HepG2 (cell line): ENCODE measurements around the gene EVL. TPM values are rescaled to one million over a fixed set of nuclear protein-coding genes. Genes with fewer than 3 reads are reported as not detected.
A peak's percentile ranks its signal among the peaks of the same experiment; 100 is the strongest.

Experiments used
- CAMTA2 ChIP-seq: sonication (generic); formaldehyde crosslinking; IDR thresholded peaks from 2 replicates; pipeline ENCODE4 v1.4.0; 2020; ENCODE audit warnings: mild to moderate bottlenecking, missing genetic modification reagents, borderline replicate concordance
- CHCHD3 ChIP-seq: sonication (generic); formaldehyde crosslinking; IDR thresholded peaks from 2 replicates; pipeline ENCODE4 v1.8.0; 2022; ENCODE audit warnings: mild to moderate bottlenecking, missing genetic modification reagents, moderate library complexity
- CREM ChIP-seq, 2 experiments: sonication (generic) in 1 of 2; formaldehyde crosslinking in 1 of 2; IDR thresholded peaks; 2 replicates each; pipeline versions ENCODE4 v1.4.0 to v1.6.1; 2016 to 2020; ENCODE audit warnings: antibody characterized with exemption in 1 of 2, mild to moderate bottlenecking in 1 of 2, missing genetic modification reagents in 1 of 2
- ERF ChIP-seq: IDR thresholded peaks from 2 replicates; pipeline ENCODE4 v1.6.1; 2018; ENCODE audit warnings: missing biosample characterization, missing genetic modification reagents
- FOXA3 ChIP-seq: IDR thresholded peaks from 2 replicates; pipeline ENCODE4 v1.6.1; 2016; ENCODE audit warnings: missing genetic modification reagents, missing compliant biosample characterization
- HHEX ChIP-seq: IDR thresholded peaks from 2 replicates; pipeline ENCODE4 v1.6.1; 2016; ENCODE audit warnings: control low read depth
- HINFP ChIP-seq: sonication (generic); formaldehyde crosslinking; IDR thresholded peaks from 2 replicates; pipeline ENCODE4 v1.4.0; 2020; ENCODE audit warnings: low read depth, mild to moderate bottlenecking, missing genetic modification reagents
- JUND ChIP-seq: sonication (generic); formaldehyde crosslinking; IDR thresholded peaks from 2 replicates; pipeline ENCODE4 v1.8.0; 2022; ENCODE audit warnings: mild to moderate bottlenecking, missing genetic modification reagents
- MTF2 ChIP-seq: sonication (generic); formaldehyde crosslinking; IDR thresholded peaks from 2 replicates; pipeline ENCODE4 v1.5.0; 2020; ENCODE audit warnings: missing genetic modification reagents, borderline replicate concordance
- NAIF1 ChIP-seq: sonication (generic); formaldehyde crosslinking; IDR thresholded peaks from 2 replicates; pipeline ENCODE4 v1.5.0; 2020; ENCODE audit warnings: mild to moderate bottlenecking, missing genetic modification reagents, borderline replicate concordance
- NFIB ChIP-seq: sonication (generic); formaldehyde crosslinking; IDR thresholded peaks from 2 replicates; pipeline ENCODE4 v1.9.0; 2021; ENCODE audit warnings: missing genetic modification reagents, mild to moderate bottlenecking, borderline replicate concordance
- NFKB2 ChIP-seq: sonication (generic); formaldehyde crosslinking; IDR thresholded peaks from 2 replicates; pipeline ENCODE4 v1.4.0; 2020; ENCODE audit warnings: missing genetic modification reagents, borderline replicate concordance
- PHF8 ChIP-seq: sonication (generic); formaldehyde crosslinking; IDR thresholded peaks from 2 replicates; pipeline ENCODE4 v1.5.0; 2020; ENCODE audit warnings: missing genetic modification reagents
- POGZ ChIP-seq: sonication (generic); formaldehyde crosslinking; IDR thresholded peaks from 2 replicates; pipeline ENCODE4 v1.4.0; 2020; ENCODE audit warnings: mild to moderate bottlenecking, missing genetic modification reagents
- SMAD3 ChIP-seq: sonication (generic); formaldehyde crosslinking; IDR thresholded peaks from 2 replicates; pipeline ENCODE4 v1.4.0; 2020; ENCODE audit warnings: missing genetic modification reagents
- U2AF1 ChIP-seq: fragments of 200-400 bp; formaldehyde crosslinking; optimal IDR thresholded peaks from 2 replicates; pipeline ENCODE3; 2017; ENCODE audit warnings: mild to moderate bottlenecking, low read depth, low read length
- ZBTB20 ChIP-seq: sonication (generic); formaldehyde crosslinking; IDR thresholded peaks from 2 replicates; pipeline ENCODE4 v1.8.1; 2023; ENCODE audit warnings: missing genetic modification reagents, low read depth, mild to moderate bottlenecking, borderline replicate concordance
- ZBTB46 ChIP-seq: sonication (generic); formaldehyde crosslinking; IDR thresholded peaks from 2 replicates; pipeline ENCODE4 v1.4.0; 2020; ENCODE audit warnings: mild to moderate bottlenecking, missing genetic modification reagents, borderline replicate concordance
- ZFX ChIP-seq: sonication (generic); formaldehyde crosslinking; IDR thresholded peaks from 2 replicates; pipeline ENCODE4 v1.4.0; 2020; ENCODE audit warnings: mild to moderate bottlenecking, low read depth, missing genetic modification reagents, moderate library complexity
- ZNF20 ChIP-seq: sonication (generic); formaldehyde crosslinking; IDR thresholded peaks from 2 replicates; pipeline ENCODE4 v1.4.0; 2020; ENCODE audit warnings: mild to moderate bottlenecking, moderate library complexity, missing genetic modification reagents
- ZNF207 ChIP-seq: fragments of 450-650 bp; IDR thresholded peaks from 2 replicates; pipeline ENCODE4 v1.6.1; 2016; ENCODE audit warnings: antibody characterized with exemption, borderline replicate concordance
- ZNF260 ChIP-seq: sonication (generic); formaldehyde crosslinking; IDR thresholded peaks from 2 replicates; pipeline ENCODE4 v1.4.0; 2020; ENCODE audit warnings: missing genetic modification reagents, low read depth, mild to moderate bottlenecking, borderline replicate concordance
- ZNF3 ChIP-seq: IDR thresholded peaks from 2 replicates; pipeline ENCODE4 v1.7.0; 2017; ENCODE audit warnings: inconsistent platforms
- ZNF770 ChIP-seq: sonication (generic); formaldehyde crosslinking; IDR thresholded peaks from 2 replicates; pipeline ENCODE4 v1.5.0; 2020; ENCODE audit warnings: mild to moderate bottlenecking, missing genetic modification reagents
- ZNF883 ChIP-seq: sonication (generic); formaldehyde crosslinking; IDR thresholded peaks from 2 replicates; pipeline ENCODE4 v1.5.1; 2020; ENCODE audit warnings: mild to moderate bottlenecking, missing genetic modification reagents; ENCODE audit errors: not compliant biosample characterization
- polyA plus RNA-seq, 8 experiments: library from polyadenylated mRNA; depleted of rRNA in 3 of 8; stranded (reverse) in 7 of 8; unstranded in 1 of 8; fragments of >200 nt; fragmentation: Illumina TruSeq in 4 of 8; extraction: Trizol in 4 of 8; gene quantifications; 2 replicates each; pipeline versions ENCODE4 v1.2.1 to v1.2.3, GENCODE V29; 2011 to 2016; ENCODE audit warnings: low read depth in 4 of 8, missing spikeins in 1 of 8, mixed read lengths in 1 of 8; ENCODE audit not compliant: insufficient read depth in 1 of 8
- total RNA-seq, 5 experiments: library from RNA; depleted of rRNA; stranded (reverse); fragments of >200 nt; fragmentation: Illumina TruSeq; extraction: Trizol; gene quantifications; 2 replicates each; pipeline ENCODE4 v1.2.3, GENCODE V29; 2016; ENCODE audit warnings: low read depth in 1 of 5

Gene EVL
- total and polyA plus RNA-seq, 2 of the 13 experiments (the other 11 are each of a cell fraction or from before 2014, with no cell fraction given), result 15.1 to 31.2 TPM

DNA sequence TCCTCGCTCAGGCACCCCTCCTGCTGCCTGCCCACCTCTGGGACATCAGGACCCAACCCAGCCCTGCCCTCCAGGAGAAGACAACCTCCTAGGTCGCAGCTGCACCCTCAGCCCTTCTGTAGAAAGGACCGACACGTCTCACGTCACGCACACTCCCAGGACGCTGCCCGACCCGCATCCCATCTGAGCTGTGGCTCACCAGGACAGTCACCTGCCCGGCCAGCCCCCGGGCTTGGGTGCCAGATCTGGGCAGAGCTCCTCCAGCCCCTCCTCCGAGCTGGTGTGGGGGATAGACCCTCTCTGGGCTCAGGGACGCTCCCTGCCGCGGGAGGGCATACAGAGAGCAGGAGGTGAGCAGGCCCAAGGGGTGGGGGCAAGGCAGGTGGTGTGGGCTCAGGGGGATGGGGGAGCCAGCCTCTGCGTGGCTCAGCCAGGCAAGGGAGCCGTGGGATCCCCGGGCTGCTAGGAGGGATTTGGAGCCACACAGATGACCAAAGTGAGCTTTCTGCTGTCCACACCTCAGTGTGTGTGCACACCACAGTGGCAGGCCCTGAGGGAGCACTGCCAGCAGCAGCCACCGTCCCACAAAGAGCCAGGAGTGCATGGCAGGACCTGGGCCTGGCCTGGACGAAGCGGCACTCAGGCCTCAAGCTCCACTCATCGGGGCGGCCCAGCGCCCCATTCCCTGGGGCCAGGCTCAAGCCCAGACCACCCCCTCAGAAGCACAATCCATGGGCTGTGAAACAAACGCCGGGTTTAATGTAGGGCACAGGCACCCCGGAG is 80.7 kb downstream of the EVL start (continued):
- TF ChIP-seq ZNF20 (CRISPR knock-in tag) (no peak), ZNF260 (CRISPR knock-in tag) (no peak), SMAD3 (CRISPR knock-in tag) (no peak), ZNF770 (CRISPR knock-in tag) (no peak), ZBTB20 (no peak), PHF8 (no peak), ZFX (no peak), CHCHD3 (CRISPR knock-in tag) (0 out of 2 replicates have a peak, but pooled peaks have one; percentile 5), NFKB2 (CRISPR knock-in tag) (no peak), FOXA3 (CRISPR knock-in tag) (no peak), CREM (IDR thresholded peaks at IDR 0.05) (no peak), CREM (CRISPR knock-in tag; IDR thresholded peaks at IDR 0.05) (no peak), ZNF207 (no peak), NAIF1 (CRISPR knock-in tag) (no peak), HHEX (CRISPR knock-in tag) (no peak), ZNF883 (CRISPR knock-in tag) (no peak), POGZ (no peak), NFIB (CRISPR knock-in tag) (no peak), CAMTA2 (0 out of 2 replicates have a peak, but pooled peaks have one; percentile 46), ZBTB46 (CRISPR knock-in tag) (no peak), MTF2 (CRISPR knock-in tag) (no peak), HINFP (no peak), JUND (CRISPR knock-in tag) (no peak), U2AF1 (peak; percentile 5), ERF (no peak), ZNF3 (CRISPR knock-in tag) (no peak)
